ENCODE data around the gene TP53I11. TPM values are rescaled to one million over a fixed set of nuclear protein-coding genes. Genes with fewer than 3 reads are reported as not detected.

The TP53I11 gene
- total RNA-seq, 1 experiment from 2014 or later: 0.81 TPM

- in situ Hi-C loops (cut with HindIII; ENCODE audit: low pct_unique_long_range_greater_than_20kb, low sequenced_read_pairs): loop anchor here (25.0 kb wide), 1 partner anchor 182 kb away; no protein-coding TSS in a partner anchor
- DNase-seq (ENCODE audit: low read depth): no peak
Measured at GRCh38 chr11:44930588-44931302, 19.9 kb downstream of the TP53I11 start.

GRCh38 chr11:44928816-44929215, 21.9 kb downstream of the TP53I11 start:
- in situ Hi-C loops (cut with HindIII; ENCODE audit: low pct_unique_long_range_greater_than_20kb, low sequenced_read_pairs): loop anchor here (25.0 kb wide), 1 partner anchor 183 kb away; no protein-coding TSS in a partner anchor
- no peak for DNase-seq (ENCODE audit: low read depth)

- DNase-seq (ENCODE audit: low read depth): no peak
- in situ Hi-C loops (cut with HindIII; ENCODE audit: low pct_unique_long_range_greater_than_20kb, low sequenced_read_pairs): loop anchor here (25.0 kb wide), 1 partner anchor 184 kb away; no protein-coding TSS in a partner anchor
Measured at GRCh38 chr11:44928144-44928543, 22.5 kb downstream of the TP53I11 start.

- in situ Hi-C loops (cut with HindIII; ENCODE audit: low pct_unique_long_range_greater_than_20kb, low sequenced_read_pairs): loop anchor here (25.0 kb wide), 1 partner anchor 185 kb away; no protein-coding TSS in a partner anchor
- DNase-seq (ENCODE audit: low read depth): peak; percentile 44
Measured at GRCh38 chr11:44927174-44927661, 23.5 kb downstream of the TP53I11 start.

- DNase-seq (ENCODE audit: low read depth): no peak
- in situ Hi-C loops (cut with HindIII; ENCODE audit: low pct_unique_long_range_greater_than_20kb, low sequenced_read_pairs): loop anchor here (25.0 kb wide), 1 partner anchor 186 kb away; no protein-coding TSS in a partner anchor
Measured at GRCh38 chr11:44926036-44926435, 24.6 kb downstream of the TP53I11 start.

- in situ Hi-C loops (cut with HindIII; ENCODE audit: low pct_unique_long_range_greater_than_20kb, low sequenced_read_pairs): no loop called here
- DNase-seq (ENCODE audit: low read depth): no peak
Measured at GRCh38 chr11:44923806-44924205, 26.9 kb downstream of the TP53I11 start.

- in situ Hi-C loops (cut with HindIII; ENCODE audit: low pct_unique_long_range_greater_than_20kb, low sequenced_read_pairs): no loop called here
- no peak for DNase-seq (ENCODE audit: low read depth)
Measured at GRCh38 chr11:44923115-44923514, 27.6 kb downstream of the TP53I11 start.

- in situ Hi-C loops (cut with HindIII; ENCODE audit: low pct_unique_long_range_greater_than_20kb, low sequenced_read_pairs): no loop called here
- no peak for DNase-seq (ENCODE audit: low read depth)
Measured at GRCh38 chr11:44920451-44920850, 30.2 kb downstream of the TP53I11 start.

- in situ Hi-C loops (cut with HindIII; ENCODE audit: low pct_unique_long_range_greater_than_20kb, low sequenced_read_pairs): no loop called here
Measured at GRCh38 chr11:44917741-44918140, 32.9 kb downstream of the TP53I11 start.

GRCh38 chr11:44916801-44917385, 33.8 kb downstream of the TP53I11 start:
- peak; percentile 43 for DNase-seq (ENCODE audit: low read depth)
- in situ Hi-C loops (cut with HindIII; ENCODE audit: low pct_unique_long_range_greater_than_20kb, low sequenced_read_pairs): no loop called here

More at GRCh38 chr11:44917741-44918140, 32.9 kb downstream of the TP53I11 start:
- no peak for DNase-seq (ENCODE audit: low read depth)

GRCh38 chr11:44916331-44916730, 34.4 kb downstream of the TP53I11 start:
- no peak for DNase-seq (ENCODE audit: low read depth)
- in situ Hi-C loops (cut with HindIII; ENCODE audit: low pct_unique_long_range_greater_than_20kb, low sequenced_read_pairs): no loop called here

- in situ Hi-C loops (cut with HindIII; ENCODE audit: low pct_unique_long_range_greater_than_20kb, low sequenced_read_pairs): no loop called here
- no peak for DNase-seq (ENCODE audit: low read depth)
Measured at GRCh38 chr11:44915621-44916020, 35.1 kb downstream of the TP53I11 start.

GRCh38 chr11:44915004-44915403, 35.7 kb downstream of the TP53I11 start:
- in situ Hi-C loops (cut with HindIII; ENCODE audit: low pct_unique_long_range_greater_than_20kb, low sequenced_read_pairs): no loop called here

GRCh38 chr11:44914105-44914504, 36.6 kb downstream of the TP53I11 start:
- in situ Hi-C loops (cut with HindIII; ENCODE audit: low pct_unique_long_range_greater_than_20kb, low sequenced_read_pairs): no loop called here
- DNase-seq (ENCODE audit: low read depth): no peak

More at GRCh38 chr11:44915004-44915403, 35.7 kb downstream of the TP53I11 start:
- DNase-seq (ENCODE audit: low read depth): no peak

- DNase-seq (ENCODE audit: low read depth): no peak
- in situ Hi-C loops (cut with HindIII; ENCODE audit: low pct_unique_long_range_greater_than_20kb, low sequenced_read_pairs): no loop called here
Measured at GRCh38 chr11:44913502-44913901, 37.2 kb downstream of the TP53I11 start.

GRCh38 chr11:44912270-44912987, 38.3 kb downstream of the TP53I11 start:
- no peak for DNase-seq (ENCODE audit: low read depth)
- in situ Hi-C loops (cut with HindIII; ENCODE audit: low pct_unique_long_range_greater_than_20kb, low sequenced_read_pairs): no loop called here

GRCh38 chr11:44911029-44911814, 39.5 kb downstream of the TP53I11 start:
- in situ Hi-C loops (cut with HindIII; ENCODE audit: low pct_unique_long_range_greater_than_20kb, low sequenced_read_pairs): no loop called here
- DNase-seq (ENCODE audit: low read depth): peak; percentile 55

GRCh38 chr11:44910591-44910990, 40.1 kb downstream of the TP53I11 start:
- in situ Hi-C loops (cut with HindIII; ENCODE audit: low pct_unique_long_range_greater_than_20kb, low sequenced_read_pairs): no loop called here
- no peak for DNase-seq (ENCODE audit: low read depth)

All from Caki2 (cell line).